22Rv1 (cell line): ENCODE results near the gene SPATA12.

Experiments
- H3K27ac ChIP-seq: fragments of 450-650 bp; 2 replicates; pipeline ENCODE4 v1.5.1; 2017
- ZFX ChIP-seq: fragments of 450-650 bp; IDR thresholded peaks from 2 replicates; pipeline ENCODE4 v1.6.1; 2017; ENCODE audit warnings: antibody characterized with exemption, borderline replicate concordance
- TF ChIP-seq, protein P1 (sequence below): fragments of 450-650 bp; IDR thresholded peaks from 2 replicates; pipeline ENCODE4 v1.5.1; 2017; ENCODE audit warnings: mild to moderate bottlenecking

The SPATA12 gene

DNA sequence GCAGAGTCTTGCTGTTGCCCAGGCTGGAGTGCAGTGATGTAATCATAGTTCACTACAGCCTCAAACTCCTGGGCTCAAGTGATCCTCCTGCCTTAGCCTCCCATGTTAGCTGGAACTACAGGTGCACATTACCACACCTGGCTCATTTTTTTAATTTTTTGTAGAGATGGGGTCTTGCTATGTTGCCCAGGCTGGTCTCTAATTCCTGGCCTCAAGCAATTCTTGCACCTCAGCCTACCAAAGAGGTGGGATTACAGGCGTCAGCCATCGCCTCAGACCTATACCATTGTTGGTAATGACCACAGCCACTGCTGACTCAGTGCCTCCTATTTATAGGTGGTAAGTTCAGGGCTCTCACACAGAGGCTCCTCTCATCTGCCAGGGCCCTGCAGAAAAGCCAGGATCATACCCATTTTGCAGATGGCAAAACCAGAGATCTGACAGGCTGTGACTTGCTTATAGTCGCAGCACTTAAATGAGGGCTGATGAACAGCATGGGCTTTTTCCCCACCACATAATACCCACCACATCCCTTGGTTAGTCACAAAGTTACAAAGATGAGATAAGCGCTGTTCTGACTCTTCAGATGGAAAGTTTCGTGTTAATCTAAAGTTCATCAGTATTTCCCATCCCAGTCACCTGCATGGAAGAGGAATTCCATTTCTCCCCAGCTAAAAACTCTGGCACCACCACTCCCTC, 21.8 kb upstream of the SPATA12 start:
- TF ChIP-seq ZFX = no peak
- TF ChIP-seq, protein P1, sequence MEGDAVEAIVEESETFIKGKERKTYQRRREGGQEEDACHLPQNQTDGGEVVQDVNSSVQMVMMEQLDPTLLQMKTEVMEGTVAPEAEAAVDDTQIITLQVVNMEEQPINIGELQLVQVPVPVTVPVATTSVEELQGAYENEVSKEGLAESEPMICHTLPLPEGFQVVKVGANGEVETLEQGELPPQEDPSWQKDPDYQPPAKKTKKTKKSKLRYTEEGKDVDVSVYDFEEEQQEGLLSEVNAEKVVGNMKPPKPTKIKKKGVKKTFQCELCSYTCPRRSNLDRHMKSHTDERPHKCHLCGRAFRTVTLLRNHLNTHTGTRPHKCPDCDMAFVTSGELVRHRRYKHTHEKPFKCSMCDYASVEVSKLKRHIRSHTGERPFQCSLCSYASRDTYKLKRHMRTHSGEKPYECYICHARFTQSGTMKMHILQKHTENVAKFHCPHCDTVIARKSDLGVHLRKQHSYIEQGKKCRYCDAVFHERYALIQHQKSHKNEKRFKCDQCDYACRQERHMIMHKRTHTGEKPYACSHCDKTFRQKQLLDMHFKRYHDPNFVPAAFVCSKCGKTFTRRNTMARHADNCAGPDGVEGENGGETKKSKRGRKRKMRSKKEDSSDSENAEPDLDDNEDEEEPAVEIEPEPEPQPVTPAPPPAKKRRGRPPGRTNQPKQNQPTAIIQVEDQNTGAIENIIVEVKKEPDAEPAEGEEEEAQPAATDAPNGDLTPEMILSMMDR = no peak

DNA sequence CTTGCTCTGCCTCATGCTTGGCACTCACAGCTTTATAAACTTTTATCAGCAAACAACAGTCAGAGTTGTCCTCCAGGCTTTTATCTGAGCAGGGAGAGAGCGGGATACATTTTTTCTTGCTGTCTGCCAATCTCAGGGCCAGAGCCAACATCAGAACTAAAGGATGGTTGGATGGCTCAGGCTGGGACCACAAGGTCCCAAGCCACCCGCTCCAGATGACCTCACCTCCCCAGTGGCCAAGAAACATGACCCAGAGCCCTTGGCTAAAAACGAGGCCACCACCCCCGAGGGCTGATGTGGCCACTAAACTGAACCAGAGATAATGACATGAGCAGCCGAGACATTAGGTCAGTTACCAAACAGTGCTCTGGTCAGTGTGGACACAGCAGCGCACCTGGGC, 18.8 kb upstream of the SPATA12 start:
- TF ChIP-seq ZFX = no peak
- TF ChIP-seq, protein P1 = no peak

More for the DNA sequence above, 21.8 kb upstream of the SPATA12 start:
- no peak overlapping the region for H3K27ac ChIP-seq

DNA sequence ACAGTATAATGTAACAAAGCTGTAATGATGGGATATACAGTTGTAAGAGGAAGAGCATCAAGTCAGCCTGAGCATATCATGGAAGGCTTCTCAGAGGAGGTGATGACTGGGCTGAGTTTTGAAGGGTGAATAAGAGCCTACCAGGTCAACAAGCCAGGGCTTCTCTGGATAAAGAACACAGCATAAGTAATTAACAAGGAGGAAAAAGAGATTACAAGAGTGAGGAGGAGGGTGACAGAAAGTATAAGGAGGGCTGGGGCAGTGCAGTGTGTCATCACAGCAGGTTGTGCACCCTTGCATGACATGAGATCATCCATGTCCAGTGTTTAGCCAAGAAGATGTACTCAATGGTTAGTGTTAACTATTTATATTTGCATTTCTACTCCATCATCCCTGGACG, 16.9 kb upstream of the SPATA12 start:
- TF ChIP-seq, protein P1 = no peak
- no peak for TF ChIP-seq ZFX
- no peak overlapping the region for H3K27ac ChIP-seq

More for the DNA sequence above, 18.8 kb upstream of the SPATA12 start:
- peak overlapping the region; percentile 29; the same call in 1 of the 2 replicates for H3K27ac ChIP-seq

DNA sequence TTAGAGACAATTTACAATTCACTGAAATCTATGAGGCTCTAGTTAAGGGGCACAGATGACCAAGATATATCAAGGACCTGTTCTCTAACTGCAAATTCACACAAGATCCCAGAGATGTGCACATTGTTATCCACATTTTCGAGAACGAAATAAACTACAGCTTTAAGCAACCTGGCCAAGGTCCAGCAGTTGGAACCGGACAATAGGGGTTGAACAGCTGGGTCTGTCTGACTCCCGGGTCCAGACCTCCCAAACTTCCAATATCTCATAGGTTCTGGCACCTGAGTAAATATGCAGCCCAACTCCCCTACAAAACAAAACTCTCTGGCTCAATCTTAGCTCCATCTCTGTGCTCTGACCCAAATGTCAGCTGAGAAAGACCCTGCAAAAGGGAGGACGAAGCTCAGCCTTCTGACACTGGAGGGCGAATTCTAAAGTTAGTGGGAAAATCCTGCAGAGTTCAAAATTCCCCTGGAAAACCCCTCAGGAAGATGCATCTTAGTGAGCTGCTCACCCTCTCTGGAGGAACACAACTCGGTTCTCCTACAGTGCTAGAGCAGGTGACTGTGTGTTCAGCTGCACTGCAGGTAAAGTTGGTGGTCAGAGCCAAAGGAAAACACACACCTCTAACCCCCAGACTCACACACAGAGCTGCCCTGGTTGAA, 14.2 kb upstream of the SPATA12 start:
- H3K27ac ChIP-seq = no peak overlapping the region
- TF ChIP-seq ZFX = no peak
- TF ChIP-seq, protein P1 = no peak

DNA sequence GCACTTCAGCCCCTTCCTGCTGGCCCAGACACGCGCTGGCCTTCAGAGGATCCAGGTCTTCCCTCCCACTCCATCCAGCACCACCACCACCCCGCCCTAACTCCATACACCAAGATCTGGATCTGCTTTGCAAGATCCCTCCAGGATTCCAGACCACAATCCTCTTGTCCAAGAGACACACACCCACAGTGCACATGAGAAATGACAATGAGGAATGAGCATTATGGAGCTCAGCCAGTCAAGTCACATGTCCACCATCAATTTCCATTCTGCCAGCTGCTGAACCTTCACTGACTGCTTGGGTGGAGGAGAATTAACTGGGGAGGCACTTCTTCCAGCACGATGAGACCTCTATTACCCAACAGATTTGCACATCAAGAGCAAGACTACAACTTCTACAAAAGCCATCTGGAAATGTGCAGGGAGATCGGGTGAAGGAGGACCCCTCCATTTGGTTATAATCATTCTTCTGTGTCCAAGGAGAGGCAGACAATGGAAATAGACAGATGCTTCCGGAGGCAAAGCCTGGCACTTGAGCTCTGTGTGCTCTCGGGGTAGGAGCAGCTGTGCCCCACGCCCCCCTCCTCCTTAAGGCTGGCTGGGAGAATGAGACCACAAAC, 12.3 kb upstream of the SPATA12 start:
- TF ChIP-seq, protein P1 = no peak
- no peak for TF ChIP-seq ZFX
- H3K27ac ChIP-seq = no peak overlapping the region

DNA sequence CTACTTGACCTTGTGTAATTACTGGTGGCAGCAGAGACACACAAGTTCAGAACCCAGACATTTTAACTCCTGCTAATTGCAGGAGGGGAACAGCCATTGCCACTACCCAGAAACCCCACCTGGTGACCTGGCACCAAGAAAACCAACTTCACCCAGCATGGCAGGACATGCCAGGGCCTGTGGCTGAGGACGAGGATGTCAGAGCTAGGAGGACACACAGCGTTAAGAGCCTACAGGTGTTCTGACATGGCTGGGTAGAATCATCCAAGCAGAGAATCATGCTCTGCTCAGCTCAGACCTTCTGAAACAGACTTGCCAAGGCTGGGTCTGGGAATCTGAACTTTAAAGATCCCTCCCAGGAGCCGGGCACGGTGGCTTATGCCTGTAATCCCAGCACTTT, 11.7 kb upstream of the SPATA12 start:
- H3K27ac ChIP-seq = no peak overlapping the region
- TF ChIP-seq, protein P1 = no peak

DNA sequence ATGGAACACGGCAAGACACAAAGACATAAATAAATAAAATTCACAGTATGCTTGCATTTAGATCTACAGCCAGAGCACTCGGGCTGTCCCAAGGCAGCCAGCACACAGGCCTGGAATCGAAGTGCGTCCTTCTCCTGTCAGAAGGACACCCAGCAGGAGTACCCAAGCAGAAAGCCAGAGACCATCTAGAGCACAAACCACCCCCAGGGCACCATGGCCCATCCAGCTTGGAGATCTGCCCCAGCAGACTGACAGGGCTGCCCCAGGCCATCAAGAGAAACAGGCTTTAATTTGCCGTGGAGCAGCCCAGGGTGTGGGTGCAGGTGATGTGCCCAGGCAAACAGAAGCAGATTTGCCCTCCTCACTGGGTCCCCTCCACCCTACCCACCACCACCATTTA, 7.8 kb upstream of the SPATA12 start:
- TF ChIP-seq ZFX = no peak
- TF ChIP-seq, protein P1 = no peak
- H3K27ac ChIP-seq = no peak overlapping the region
